Esophagus (tissue), 2 donors: ENCODE results near the gene ELOVL7. TPM values are rescaled to one million over a fixed set of nuclear protein-coding genes. Genes with fewer than 3 reads are reported as not detected.
"Not testable (repeated sequence)": the region's sequence is repeated elsewhere in the genome, so short reads cannot be mapped to it uniquely, and the experiment has no call there.

Experiments
- H3K27ac ChIP-seq, 2 donors: one replicate each; pipeline ENCODE4 v1.5.1; 2013; ENCODE audit warnings: low read depth in 2 of 2, mild to moderate bottlenecking in 2 of 2, inconsistent platforms in 1 of 2, low read length in 1 of 2, moderate library complexity in 1 of 2
- H3K27me3 ChIP-seq, 2 donors: one replicate each; pipeline ENCODE4 v1.6.1; 2013; ENCODE audit warnings: low read length in 2 of 2, control low read depth in 1 of 2, mild to moderate bottlenecking in 1 of 2; ENCODE audit not compliant: insufficient read depth in 2 of 2, control insufficient read depth in 1 of 2
- H3K36me3 ChIP-seq, 2 donors: one replicate each; pipeline ENCODE4 v1.6.1; 2013; ENCODE audit warnings: low read length in 1 of 2; ENCODE audit not compliant: control insufficient read depth in 2 of 2, insufficient read depth in 2 of 2
- H3K4me1 ChIP-seq, 2 donors: one replicate each; pipeline ENCODE4 v1.6.1; 2013; ENCODE audit warnings: low read length in 1 of 2; ENCODE audit not compliant: control insufficient read depth in 2 of 2, insufficient read depth in 2 of 2
- H3K4me3 ChIP-seq, 2 donors: one replicate each; pipeline ENCODE4 v1.5.1; 2013; ENCODE audit warnings: low read length in 2 of 2, mild to moderate bottlenecking in 2 of 2, low read depth in 1 of 2, moderate library complexity in 1 of 2
- H3K9me3 ChIP-seq, 2 donors: one replicate each; pipeline ENCODE4 v1.6.1; 2013; ENCODE audit warnings: mild to moderate bottlenecking in 2 of 2, low read depth in 1 of 2, low read length in 1 of 2, moderate library complexity in 1 of 2; ENCODE audit not compliant: control insufficient read depth in 2 of 2, insufficient read depth in 1 of 2
- WGBS, 2 donors: extraction: QIAGEN DNeasy Blood & Tissue Kit; methylation state at CpG; one replicate each; pipeline ENCODE4 v1.1.7; 2013; 5-methylcytosine and 5-hydroxymethylcytosine counted together
- polyA plus RNA-seq, 2 donors: library from polyadenylated mRNA; stranded (reverse); fragments of 200-250 nt; gene quantifications; one replicate each; pipeline ENCODE4 v1.2.3, GENCODE V29; 2013
- donor health status: healthy with polysubstance abuse.
- donor health status: Bipolar disorder and iron deficiency.

The ELOVL7 gene
- polyA plus RNA-seq, 2 donors, result 2.2 to 2.8 TPM

DNA sequence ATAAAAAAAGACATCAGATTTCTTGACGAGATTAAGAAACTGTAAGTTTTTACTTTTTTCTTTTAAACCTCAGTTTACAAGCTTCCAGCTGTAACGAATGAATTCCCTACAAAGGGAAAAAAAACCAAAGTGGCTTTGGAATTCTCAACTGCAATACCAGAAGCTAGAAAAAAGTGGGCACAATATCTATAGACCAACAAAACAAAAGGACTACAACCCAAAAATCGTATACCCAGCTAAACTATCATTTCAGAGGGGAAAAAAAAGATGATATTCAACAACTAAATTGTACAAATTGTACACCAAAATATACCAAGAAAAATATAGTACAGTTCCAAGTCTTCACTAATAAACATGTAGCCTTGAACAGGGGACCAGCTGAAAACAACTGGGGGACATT lies 26.8 kb upstream of the ELOVL7 start:
- H3K27ac ChIP-seq, result no peak overlapping the region
- no peaks in the 10 kb centered on the region for H3K4me1 ChIP-seq
- H3K4me3 ChIP-seq, result no peak overlapping the region
- no peaks in the 10 kb centered on the region for H3K9me3 ChIP-seq
- WGBS, 2 donors, result 86 to 96% methylated on average over 3 of the region's 3 CpGs
- H3K36me3 ChIP-seq, result no peaks in the 10 kb centered on the region
- no peaks in the 10 kb centered on the region for H3K27me3 ChIP-seq

- 92 to 96% methylated on average over 14 to 16 of the region's 16 CpGs for WGBS, 2 donors
- H3K27ac ChIP-seq, H3K4me1 ChIP-seq, H3K9me3 ChIP-seq, H3K36me3 ChIP-seq, H3K27me3 ChIP-seq, H3K4me3 ChIP-seq: not testable (repeated sequence)
These were observed 16.5 kb upstream of the ELOVL7 start for GRCh38 chr5:60860572-60860971.

- H3K4me3 ChIP-seq, result no peak overlapping the region
- H3K27ac ChIP-seq, result no peak overlapping the region
- no peaks in the 10 kb centered on the region for H3K9me3 ChIP-seq
- no peaks in the 10 kb centered on the region for H3K36me3 ChIP-seq
- H3K27me3 ChIP-seq, result no peaks in the 10 kb centered on the region
- H3K4me1 ChIP-seq, result no peaks in the 10 kb centered on the region
- WGBS, 2 donors, result 96 to 98% methylated on average over 1 of the region's 1 CpG
These were observed 12.0 kb upstream of the ELOVL7 start for GRCh38 chr5:60856066-60856465.

DNA sequence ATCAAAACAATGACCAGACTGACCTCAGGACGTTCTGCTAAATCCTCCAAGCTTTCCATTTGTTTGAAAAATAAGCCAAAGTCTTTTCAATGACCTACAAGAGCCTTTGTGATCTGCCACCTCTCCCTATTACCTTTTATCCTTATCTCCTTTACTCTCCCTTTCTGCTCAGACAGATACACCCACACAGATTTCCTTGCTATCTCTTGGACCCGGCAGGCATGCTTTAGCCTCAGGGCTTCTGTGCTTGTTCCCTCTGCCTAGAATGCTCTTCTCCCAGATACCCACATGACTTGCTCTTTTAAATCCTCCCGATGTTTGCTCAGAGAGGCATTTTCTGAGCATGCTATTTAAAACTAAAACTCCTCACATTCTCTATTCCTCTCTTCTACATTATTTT lies 8.9 kb upstream of the ELOVL7 start:
- Histone ChIP-seq H3K4me1 (no peaks in the 10 kb centered on the region), H3K9me3 (no peaks in the 10 kb centered on the region), H3K4me3 (no peak overlapping the region), H3K27ac (no peak overlapping the region), H3K27me3 (no peaks in the 10 kb centered on the region), H3K36me3 (no peaks in the 10 kb centered on the region)
- 26 to 33% methylated on average over 3 of the region's 3 CpGs for WGBS, 2 donors

DNA sequence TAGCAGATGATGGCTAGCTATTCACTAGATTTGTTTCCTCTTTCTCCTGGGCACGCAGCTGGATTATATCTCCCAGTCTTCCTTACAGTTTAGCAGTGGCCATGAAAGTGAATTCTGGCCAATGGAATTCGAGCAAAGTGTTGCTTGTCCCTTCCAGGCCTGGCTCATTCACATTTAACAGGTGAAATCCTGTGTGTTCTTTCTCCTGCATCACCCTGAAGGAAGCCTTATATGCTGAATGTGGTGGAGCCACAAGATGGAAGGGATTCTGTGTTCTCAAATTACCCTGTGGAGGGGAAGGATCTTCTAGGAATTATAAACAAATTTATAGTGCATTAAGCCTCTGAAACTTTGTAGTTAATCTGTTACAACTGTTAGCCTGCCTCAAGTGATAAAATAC lies 8.2 kb upstream of the ELOVL7 start:
- Histone ChIP-seq H3K36me3 (no peaks in the 10 kb centered on the region), H3K9me3 (no peaks in the 10 kb centered on the region), H3K27ac (no peak overlapping the region), H3K4me1 (no peaks in the 10 kb centered on the region), H3K27me3 (no peaks in the 10 kb centered on the region), H3K4me3 (no peak overlapping the region)
- WGBS, 2 donors, result 59 to 60% methylated on average over 2 of the region's 2 CpGs

GRCh38 chr5:60851626-60852025 lies 7.6 kb upstream of the ELOVL7 start:
- H3K9me3 ChIP-seq, result no peaks in the 10 kb centered on the region
- no peaks in the 10 kb centered on the region for H3K27me3 ChIP-seq
- H3K27ac ChIP-seq, result no peak overlapping the region
- H3K36me3 ChIP-seq, result no peaks in the 10 kb centered on the region
- no peaks in the 10 kb centered on the region for H3K4me1 ChIP-seq
- H3K4me3 ChIP-seq, result no peak overlapping the region

DNA sequence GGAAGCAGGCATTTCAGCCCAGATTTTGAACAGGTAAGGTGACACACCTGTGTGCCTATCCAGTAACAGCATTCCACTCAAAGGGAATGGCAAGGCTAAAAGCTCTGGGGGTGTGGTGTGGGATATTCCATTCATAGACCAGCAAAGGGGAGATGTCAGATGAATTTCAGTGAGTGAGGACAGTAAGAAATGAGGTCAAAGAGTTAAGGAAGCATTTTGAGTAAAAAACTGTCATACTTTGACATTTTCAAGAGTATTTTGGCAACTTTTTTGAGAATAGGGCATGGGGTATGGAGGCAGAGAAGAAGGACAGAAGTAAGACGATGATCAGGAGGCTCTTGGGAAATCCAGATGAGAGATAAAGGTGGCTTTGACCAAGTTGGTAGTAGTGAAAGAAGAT lies 2.2 kb upstream of the ELOVL7 start:
- 92 to 93% methylated on average over 1 of the region's 1 CpG for WGBS, 2 donors
- no peaks in the 10 kb centered on the region for H3K9me3 ChIP-seq

DNA sequence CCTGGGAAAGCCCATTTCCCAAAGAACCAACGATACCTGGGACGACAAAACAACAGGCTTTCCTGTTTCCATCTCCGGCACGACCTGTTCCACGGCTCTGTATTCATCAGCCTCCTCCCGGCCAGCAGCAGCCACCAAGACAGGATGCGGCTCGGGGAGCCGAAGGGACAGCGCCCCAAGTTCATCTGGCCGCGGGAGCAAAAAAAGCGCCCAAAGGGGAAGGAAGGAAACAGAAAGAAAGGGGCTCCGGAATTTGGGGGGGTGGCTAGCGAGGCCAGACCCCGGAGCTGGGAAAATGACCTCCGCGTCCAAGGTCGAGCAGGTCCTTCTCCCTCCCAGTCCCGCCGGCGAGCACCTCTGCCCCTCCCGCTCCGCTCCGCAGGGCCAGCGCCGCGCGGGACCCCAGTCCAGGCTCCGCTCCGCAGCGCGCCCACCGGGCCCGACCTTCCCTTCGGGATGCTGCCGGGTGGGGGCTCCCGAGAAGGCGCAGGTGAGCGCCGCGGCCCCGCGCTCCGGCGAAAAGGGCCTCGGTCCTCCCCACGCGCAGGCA lies 608 bp downstream of the ELOVL7 start:
- Histone ChIP-seq H3K4me3 (peak overlapping the region; percentile 64 to 69), H3K9me3 (no peaks in the 10 kb centered on the region), H3K27me3 (no peaks in the 10 kb centered on the region), H3K4me1 (peaks cover 0 to 5% of the 10 kb centered on the region in 2 donors), H3K36me3 (no peaks in the 10 kb centered on the region), H3K27ac (no peak overlapping the region)
- 0% methylated on average over 42 to 49 of the region's 49 CpGs for WGBS, 2 donors

More for the DNA sequence above, 2.2 kb upstream of the ELOVL7 start:
- Histone ChIP-seq H3K36me3 (no peaks in the 10 kb centered on the region), H3K4me1 (peaks cover 0 to 5% of the 10 kb centered on the region in 2 donors), H3K4me3 (no peak overlapping the region), H3K27me3 (no peaks in the 10 kb centered on the region), H3K27ac (no peak overlapping the region)

- peak overlapping the region; percentile 64 to 69 for H3K4me3 ChIP-seq
- peaks cover 0 to 5% of the 10 kb centered on the region in 2 donors for H3K4me1 ChIP-seq
- H3K27ac ChIP-seq, result no peak overlapping the region
- no peaks in the 10 kb centered on the region for H3K9me3 ChIP-seq
- H3K27me3 ChIP-seq, result no peaks in the 10 kb centered on the region
- no peaks in the 10 kb centered on the region for H3K36me3 ChIP-seq
- 8 to 11% methylated on average over 26 of the region's 26 CpGs for WGBS, 2 donors
These were observed 1.1 kb downstream of the ELOVL7 start for GRCh38 chr5:60842871-60843385.

DNA sequence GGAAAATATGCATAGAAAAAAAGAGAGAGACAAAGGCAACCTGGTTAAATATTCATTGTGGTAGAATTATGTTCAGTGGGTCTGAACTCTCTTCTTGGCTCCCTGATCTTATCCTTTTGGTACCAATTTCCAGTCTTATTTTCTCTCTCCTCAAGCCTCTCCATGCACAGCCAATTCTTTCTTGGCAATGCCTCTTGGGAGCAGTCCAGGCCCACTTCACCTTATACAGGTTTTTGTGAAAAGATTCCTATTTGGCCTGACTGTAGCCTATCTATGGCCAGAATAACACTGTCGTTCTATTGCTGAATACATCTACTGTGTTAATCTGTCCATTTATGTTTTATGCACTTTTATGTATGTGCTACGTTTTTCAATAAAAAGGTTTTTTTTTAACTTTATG lies 2.7 kb downstream of the ELOVL7 start:
- H3K36me3 ChIP-seq, result no peaks in the 10 kb centered on the region
- peaks cover 0 to 5% of the 10 kb centered on the region in 2 donors for H3K4me1 ChIP-seq
- 84 to 85% methylated on average over 2 of the region's 2 CpGs for WGBS, 2 donors
- H3K27me3 ChIP-seq, result no peaks in the 10 kb centered on the region
- H3K9me3 ChIP-seq, result no peaks in the 10 kb centered on the region
- H3K4me3 ChIP-seq, result no peak overlapping the region
- no peak overlapping the region for H3K27ac ChIP-seq
